ENCODE measurements around the gene SRSF8.
A peak's percentile ranks its signal among the peaks of the same experiment; 100 is the strongest.
"Not testable (repeated sequence)": the region's sequence is repeated elsewhere in the genome, so short reads cannot be mapped to it uniquely, and the experiment has no call there.

SRSF8 gene

GRCh38 chr11:95108159-95108611, 41.5 kb downstream of the SRSF8 start:
- no peak for TF ChIP-seq JUND (IDR thresholded peaks at IDR 0.05; ENCODE audit: low read depth)
- in situ Hi-C loops (cut with HindIII; ENCODE audit: low pct_unique_long_range_greater_than_20kb, low sequenced_read_pairs) = no loop called here
- peak; percentile 30 to 59 for DNase-seq (ENCODE audit: low read depth in 1 of 2, low spot score in 1 of 2)

GRCh38 chr11:95108671-95109551, 42.2 kb downstream of the SRSF8 start:
- TF ChIP-seq JUND (IDR thresholded peaks at IDR 0.05; ENCODE audit: low read depth) = no peak
- in situ Hi-C loops (cut with HindIII; ENCODE audit: low pct_unique_long_range_greater_than_20kb, low sequenced_read_pairs) = no loop called here
- DNase-seq (ENCODE audit: low read depth in 1 of 2, low spot score in 1 of 2) = no peak

GRCh38 chr11:95111471-95111870, 44.8 kb downstream of the SRSF8 start:
- in situ Hi-C loops (cut with HindIII; ENCODE audit: low pct_unique_long_range_greater_than_20kb, low sequenced_read_pairs) = not testable (repeated sequence)

GRCh38 chr11:95111923-95112540, 45.3 kb downstream of the SRSF8 start:
- TF ChIP-seq JUND (IDR thresholded peaks at IDR 0.05; ENCODE audit: low read depth) = no peak
- DNase-seq (ENCODE audit: low read depth in 1 of 2, low spot score in 1 of 2) = no peak
- in situ Hi-C loops (cut with HindIII; ENCODE audit: low pct_unique_long_range_greater_than_20kb, low sequenced_read_pairs) = no loop called here

More at GRCh38 chr11:95111471-95111870, 44.8 kb downstream of the SRSF8 start:
- not testable (repeated sequence) for DNase-seq (ENCODE audit: low read depth in 1 of 2, low spot score in 1 of 2)

- in situ Hi-C loops (cut with HindIII; ENCODE audit: low pct_unique_long_range_greater_than_20kb, low sequenced_read_pairs) = no loop called here
- DNase-seq (ENCODE audit: low read depth in 1 of 2, low spot score in 1 of 2) = no peak
Observed at GRCh38 chr11:95115597-95115996, 48.9 kb downstream of the SRSF8 start.

GRCh38 chr11:95119361-95120060, 52.8 kb downstream of the SRSF8 start:
- DNase-seq (ENCODE audit: low read depth in 1 of 2, low spot score in 1 of 2) = peak in 1 of 2 experiments; percentile 88
- in situ Hi-C loops (cut with HindIII; ENCODE audit: low pct_unique_long_range_greater_than_20kb, low sequenced_read_pairs) = no loop called here
- no peak for TF ChIP-seq JUND (IDR thresholded peaks at IDR 0.05; ENCODE audit: low read depth)

More at GRCh38 chr11:95115597-95115996, 48.9 kb downstream of the SRSF8 start:
- no peak for TF ChIP-seq JUND (IDR thresholded peaks at IDR 0.05; ENCODE audit: low read depth)
